ENCODE measurements around the gene TAF1.
"Not testable (repeated sequence)": the region's sequence is repeated elsewhere in the genome, so short reads cannot be mapped to it uniquely, and the experiment has no call there.

Gene TAF1

GRCh38 chrX:71510161-71510560 is 144.0 kb downstream of the TAF1 start:
- DNase-seq (ENCODE audit: low spot score), result no peak

- not testable (repeated sequence) for DNase-seq (ENCODE audit: low spot score)
These were observed 147.6 kb downstream of the TAF1 start for GRCh38 chrX:71513731-71514130.

DNA sequence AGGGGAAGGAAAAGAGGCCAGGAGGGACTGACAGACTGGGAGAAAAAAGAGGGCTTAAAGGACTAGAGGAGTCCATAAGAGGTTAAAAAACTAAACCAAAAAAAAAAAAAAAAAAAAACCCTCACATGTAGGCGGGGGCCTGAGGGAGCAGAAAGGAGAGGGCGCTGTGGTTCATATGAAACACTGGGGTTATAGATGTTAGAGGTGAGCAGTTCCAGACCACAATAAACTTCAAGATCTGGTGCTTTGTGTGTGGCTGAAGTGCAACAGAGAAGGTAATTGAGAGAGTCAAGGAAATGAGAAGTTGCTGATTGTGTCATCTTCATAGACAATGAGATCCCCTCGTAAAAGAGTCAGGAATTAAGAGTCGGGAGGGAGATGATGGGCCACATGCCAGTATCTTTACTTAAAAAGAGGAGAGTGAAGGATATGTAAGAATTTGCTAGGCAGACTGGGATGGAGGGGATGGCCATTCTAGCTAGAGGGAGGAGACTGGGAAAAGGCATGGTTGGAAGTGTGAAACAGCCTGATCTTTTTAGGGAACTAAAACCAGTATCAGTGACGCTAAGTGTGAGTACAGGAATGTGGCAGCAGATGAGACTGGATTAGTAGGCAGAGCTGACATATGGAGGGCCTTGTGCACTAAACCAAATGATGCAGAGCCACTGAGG is 148.3 kb downstream of the TAF1 start:
- DNase-seq (ENCODE audit: low spot score), result peak; percentile 38

DNA sequence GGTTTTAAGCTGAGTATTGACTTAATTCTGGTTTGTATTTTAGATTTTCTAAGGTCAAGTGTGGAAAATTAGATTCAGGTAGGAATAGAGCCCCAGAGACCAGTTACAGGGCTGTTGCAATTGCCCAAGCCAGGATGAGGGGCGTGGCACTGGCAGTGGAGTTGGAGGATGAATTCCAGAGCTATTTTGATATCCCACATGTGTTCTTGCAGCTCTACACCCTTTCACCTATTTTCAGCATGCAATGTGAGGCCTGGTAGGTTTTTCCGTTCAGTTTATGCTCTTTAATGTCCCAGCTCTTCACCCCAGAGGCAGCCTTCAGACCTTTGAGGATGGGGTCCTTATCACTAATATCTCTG is 148.9 kb downstream of the TAF1 start:
- no peak for DNase-seq (ENCODE audit: low spot score)

Data from CD4-positive, alpha-beta T cell treated with Interleukin-15 for 4 hours (primary cell).